Prostate gland (tissue), 2 donors: ENCODE data around the gene TACR2.

ENCODE experiments used
- POLR2A ChIP-seq: fragments of 450-650 bp; IDR thresholded peaks from one replicate; pipeline ENCODE4 v1.6.1; 2016; ENCODE audit warnings: antibody characterized with exemption, mild to moderate bottlenecking
- POLR2AphosphoS5 ChIP-seq: sonication (generic); formaldehyde crosslinking; IDR thresholded peaks from one replicate; pipeline ENCODE4 v1.6.1; 2017; ENCODE audit warnings: antibody characterized with exemption
- TF ChIP-seq, protein P1 (sequence below), 4 experiments: fragments of 200-600 bp in 2 of 4; fragments of 450-650 bp in 2 of 4; sonication (generic) in 2 of 4; IDR thresholded peaks; 1 replicate in 3 of 4; 2 replicates in 1 of 4; pipeline ENCODE4 v1.5.1; 2016 to 2019; ENCODE audit warnings: antibody characterized with exemption in 4 of 4, mild to moderate bottlenecking in 2 of 4, moderate library complexity in 2 of 4

DNA sequence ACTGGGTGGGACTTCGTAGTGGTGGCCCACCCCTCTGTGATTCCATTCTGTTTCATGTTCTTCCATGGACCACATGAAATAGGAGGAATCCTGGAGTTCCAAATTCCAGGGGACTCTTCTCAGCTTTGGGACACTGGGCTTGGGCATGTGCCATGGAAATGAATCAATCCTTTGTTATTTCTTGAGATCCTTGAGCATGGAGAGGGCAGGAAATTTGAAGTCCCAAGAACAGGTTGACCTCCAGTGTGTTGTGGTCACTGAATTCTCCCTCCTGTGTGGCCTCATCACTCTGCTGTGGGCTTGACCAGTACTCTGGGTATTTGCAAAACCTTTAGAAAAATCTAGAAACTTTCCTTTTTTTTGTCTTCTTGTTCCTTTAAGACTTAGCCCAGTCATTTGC lies 22.7 kb downstream of the TACR2 start:
- TF ChIP-seq POLR2A (no peak), POLR2AphosphoS5 (no peak)
- TF ChIP-seq, protein P1, sequence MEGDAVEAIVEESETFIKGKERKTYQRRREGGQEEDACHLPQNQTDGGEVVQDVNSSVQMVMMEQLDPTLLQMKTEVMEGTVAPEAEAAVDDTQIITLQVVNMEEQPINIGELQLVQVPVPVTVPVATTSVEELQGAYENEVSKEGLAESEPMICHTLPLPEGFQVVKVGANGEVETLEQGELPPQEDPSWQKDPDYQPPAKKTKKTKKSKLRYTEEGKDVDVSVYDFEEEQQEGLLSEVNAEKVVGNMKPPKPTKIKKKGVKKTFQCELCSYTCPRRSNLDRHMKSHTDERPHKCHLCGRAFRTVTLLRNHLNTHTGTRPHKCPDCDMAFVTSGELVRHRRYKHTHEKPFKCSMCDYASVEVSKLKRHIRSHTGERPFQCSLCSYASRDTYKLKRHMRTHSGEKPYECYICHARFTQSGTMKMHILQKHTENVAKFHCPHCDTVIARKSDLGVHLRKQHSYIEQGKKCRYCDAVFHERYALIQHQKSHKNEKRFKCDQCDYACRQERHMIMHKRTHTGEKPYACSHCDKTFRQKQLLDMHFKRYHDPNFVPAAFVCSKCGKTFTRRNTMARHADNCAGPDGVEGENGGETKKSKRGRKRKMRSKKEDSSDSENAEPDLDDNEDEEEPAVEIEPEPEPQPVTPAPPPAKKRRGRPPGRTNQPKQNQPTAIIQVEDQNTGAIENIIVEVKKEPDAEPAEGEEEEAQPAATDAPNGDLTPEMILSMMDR (IDR thresholded peaks at IDR 0.05): no peak
